Neural progenitor cell (in vitro differentiated cells): Measurements from ENCODE around the gene CEP68.

Experiments
- CTCF ChIP-seq: fragments of 200-600 bp; sonication (generic); IDR thresholded peaks from 2 replicates; pipeline ENCODE4 v1.5.1; 2017; ENCODE audit warnings: antibody characterized with exemption, mild to moderate bottlenecking
- EZH2 ChIP-seq: fragments of 200-600 bp; sonication (generic); IDR thresholded peaks from 2 replicates; pipeline ENCODE4 v1.6.1; 2017; ENCODE audit warnings: antibody characterized with exemption, mild to moderate bottlenecking, moderate library complexity
- EZH2phosphoT487 ChIP-seq: fragments of 200-600 bp; sonication (generic); IDR thresholded peaks from 2 replicates; pipeline ENCODE4 v1.6.1; 2017; ENCODE audit warnings: antibody characterized with exemption

- TF ChIP-seq CTCF (no peak), EZH2 (no peak), EZH2phosphoT487 (no peak)
These were observed 23.9 kb upstream of the CEP68 start for GRCh38 chr2:65032019-65032975.
